Sigmoid colon (tissue), 7 donors: Measurements from ENCODE around the gene RASSF5. TPM values are rescaled to one million over a fixed set of nuclear protein-coding genes. Genes with fewer than 3 reads are reported as not detected.
A peak's percentile ranks its signal among the peaks of the same experiment; 100 is the strongest.

Source experiments
- DNase-seq: peaks from one replicate; pipeline ENCODE4 v3.0.0-alpha.2; 2019
- H3K27ac ChIP-seq, 4 donors: fragments of 200-600 bp; sonication (generic); one replicate each; pipeline ENCODE4 v1.5.1; 2016 to 2019; ENCODE audit warnings: mild to moderate bottlenecking in 1 of 4
- H3K27me3 ChIP-seq, 3 donors: fragments of 200-600 bp; sonication (generic); one replicate each; pipeline ENCODE4 v1.5.1; 2019; ENCODE audit warnings: mild to moderate bottlenecking in 1 of 3
- H3K36me3 ChIP-seq, 4 donors: fragments of 200-600 bp; sonication (generic); one replicate each; pipeline ENCODE4 v1.5.1; 2016 to 2019
- H3K4me1 ChIP-seq, 4 donors: fragments of 200-600 bp; sonication (generic); one replicate each; pipeline ENCODE4 v1.5.1; 2017 to 2019
- H3K4me3 ChIP-seq, 4 donors: fragments of 200-600 bp; sonication (generic); one replicate each; pipeline ENCODE4 v1.5.1; 2017 to 2019; ENCODE audit warnings: mild to moderate bottlenecking in 2 of 4, moderate library complexity in 1 of 4
- H3K9me3 ChIP-seq, 4 donors: fragments of 200-600 bp in 3 of 4; sonication (generic) in 3 of 4; one replicate each; pipeline versions ENCODE4 v1.5.1 to v1.6.1; 2013 to 2019
- EP300 ChIP-seq, 4 donors: sonication (generic); formaldehyde crosslinking; IDR thresholded peaks; one replicate each; pipeline ENCODE4 v1.6.1; 2017; ENCODE audit warnings: antibody characterized with exemption in 4 of 4
- POLR2A ChIP-seq, 2 donors: fragments of 450-650 bp; IDR thresholded peaks; one replicate each; pipeline ENCODE4 v1.6.1; 2016; ENCODE audit warnings: antibody characterized with exemption in 2 of 2, mild to moderate bottlenecking in 2 of 2, moderate library complexity in 2 of 2
- POLR2AphosphoS5 ChIP-seq, 4 donors: sonication (generic); formaldehyde crosslinking; IDR thresholded peaks; one replicate each; pipeline ENCODE4 v1.6.1; 2017; ENCODE audit warnings: antibody characterized with exemption in 4 of 4
- WGBS, 2 donors: extraction: QIAGEN DNeasy Blood & Tissue Kit; methylation state at CpG; one replicate each; pipeline ENCODE4 v1.1.7; 2013; 5-methylcytosine and 5-hydroxymethylcytosine counted together
- intact Hi-C: fragments of 100-400 bp; cut with DNase I; formaldehyde crosslinking; loops from one replicate; pipeline ENCODE4 v1.15.1; 2023
- polyA plus RNA-seq, 3 donors: library from polyadenylated mRNA; stranded (reverse); fragments of 200-250 nt; gene quantifications; one replicate each; pipeline ENCODE4 v1.2.3, GENCODE V29; 2013
- total RNA-seq, 4 donors: library from RNA; depleted of rRNA; stranded (reverse); fragments of >200 nt; gene quantifications; one replicate each; pipeline ENCODE4 v1.1.0, GENCODE V29; 2016
- TF ChIP-seq, protein P1 (sequence below), 4 experiments: fragments of 450-650 bp in 3 of 4; fragments of 200-600 bp in 1 of 4; IDR thresholded peaks; one replicate each; pipeline ENCODE4 v1.5.1; 2016 to 2019; ENCODE audit warnings: antibody characterized with exemption in 4 of 4, mild to moderate bottlenecking in 3 of 4, moderate library complexity in 2 of 4
- donor health status: healthy with polysubstance abuse.
- donor health status: Bipolar disorder and iron deficiency.
- donor health status: healthy.

RASSF5 gene
- total and polyA plus RNA-seq, 7 donors: 2.5 to 25.9 (median 4.3) TPM

DNA sequence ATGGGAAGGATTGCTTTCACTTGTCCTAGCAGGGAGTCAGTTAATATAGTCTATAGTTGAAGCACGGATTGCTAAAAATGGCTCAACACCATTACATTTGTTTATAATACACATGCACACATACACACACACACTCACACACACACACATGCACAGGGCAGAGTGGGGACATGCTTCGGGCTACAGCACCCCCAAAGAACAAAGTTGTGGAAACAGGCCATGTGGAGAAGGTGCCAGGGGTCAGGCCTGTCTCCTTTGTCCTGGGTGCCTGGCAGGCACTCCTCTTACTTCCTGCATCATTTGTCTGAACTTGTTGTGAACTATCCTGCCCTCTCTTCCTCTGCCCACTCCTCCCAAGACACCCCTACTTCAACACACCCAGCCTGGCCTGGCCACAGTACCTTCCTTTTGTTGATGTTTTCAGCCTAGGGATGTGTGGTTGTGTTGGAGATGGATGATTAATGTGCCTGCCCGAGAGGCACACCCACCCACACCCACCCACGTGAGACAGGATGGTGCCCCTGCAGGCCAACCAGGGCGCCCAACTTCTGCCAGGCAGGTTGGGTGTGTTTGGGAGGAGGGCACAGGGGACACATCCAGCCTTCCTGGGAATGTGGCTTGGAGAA lies 17.5 kb downstream of the RASSF5 start:
- no peak overlapping the region for H3K27ac ChIP-seq
- no peak overlapping the region for H3K4me3 ChIP-seq
- no peaks in the 10 kb centered on the region for H3K27me3 ChIP-seq
- 39 to 62% methylated on average over 5 of the region's 5 CpGs for WGBS, 2 donors
- intact Hi-C loops: no loop called here
- no peaks in the 10 kb centered on the region for H3K36me3 ChIP-seq
- no peaks in the 10 kb centered on the region for H3K9me3 ChIP-seq
- TF ChIP-seq, protein P1, sequence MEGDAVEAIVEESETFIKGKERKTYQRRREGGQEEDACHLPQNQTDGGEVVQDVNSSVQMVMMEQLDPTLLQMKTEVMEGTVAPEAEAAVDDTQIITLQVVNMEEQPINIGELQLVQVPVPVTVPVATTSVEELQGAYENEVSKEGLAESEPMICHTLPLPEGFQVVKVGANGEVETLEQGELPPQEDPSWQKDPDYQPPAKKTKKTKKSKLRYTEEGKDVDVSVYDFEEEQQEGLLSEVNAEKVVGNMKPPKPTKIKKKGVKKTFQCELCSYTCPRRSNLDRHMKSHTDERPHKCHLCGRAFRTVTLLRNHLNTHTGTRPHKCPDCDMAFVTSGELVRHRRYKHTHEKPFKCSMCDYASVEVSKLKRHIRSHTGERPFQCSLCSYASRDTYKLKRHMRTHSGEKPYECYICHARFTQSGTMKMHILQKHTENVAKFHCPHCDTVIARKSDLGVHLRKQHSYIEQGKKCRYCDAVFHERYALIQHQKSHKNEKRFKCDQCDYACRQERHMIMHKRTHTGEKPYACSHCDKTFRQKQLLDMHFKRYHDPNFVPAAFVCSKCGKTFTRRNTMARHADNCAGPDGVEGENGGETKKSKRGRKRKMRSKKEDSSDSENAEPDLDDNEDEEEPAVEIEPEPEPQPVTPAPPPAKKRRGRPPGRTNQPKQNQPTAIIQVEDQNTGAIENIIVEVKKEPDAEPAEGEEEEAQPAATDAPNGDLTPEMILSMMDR (IDR thresholded peaks at IDR 0.05): no peak
- no peak for TF ChIP-seq POLR2AphosphoS5 (IDR thresholded peaks at IDR 0.05)
- TF ChIP-seq EP300 (IDR thresholded peaks at IDR 0.05): no peak
- no peak for TF ChIP-seq POLR2A (IDR thresholded peaks at IDR 0.05)
- peak; percentile 52 for DNase-seq
- no peaks in the 10 kb centered on the region for H3K4me1 ChIP-seq

DNA sequence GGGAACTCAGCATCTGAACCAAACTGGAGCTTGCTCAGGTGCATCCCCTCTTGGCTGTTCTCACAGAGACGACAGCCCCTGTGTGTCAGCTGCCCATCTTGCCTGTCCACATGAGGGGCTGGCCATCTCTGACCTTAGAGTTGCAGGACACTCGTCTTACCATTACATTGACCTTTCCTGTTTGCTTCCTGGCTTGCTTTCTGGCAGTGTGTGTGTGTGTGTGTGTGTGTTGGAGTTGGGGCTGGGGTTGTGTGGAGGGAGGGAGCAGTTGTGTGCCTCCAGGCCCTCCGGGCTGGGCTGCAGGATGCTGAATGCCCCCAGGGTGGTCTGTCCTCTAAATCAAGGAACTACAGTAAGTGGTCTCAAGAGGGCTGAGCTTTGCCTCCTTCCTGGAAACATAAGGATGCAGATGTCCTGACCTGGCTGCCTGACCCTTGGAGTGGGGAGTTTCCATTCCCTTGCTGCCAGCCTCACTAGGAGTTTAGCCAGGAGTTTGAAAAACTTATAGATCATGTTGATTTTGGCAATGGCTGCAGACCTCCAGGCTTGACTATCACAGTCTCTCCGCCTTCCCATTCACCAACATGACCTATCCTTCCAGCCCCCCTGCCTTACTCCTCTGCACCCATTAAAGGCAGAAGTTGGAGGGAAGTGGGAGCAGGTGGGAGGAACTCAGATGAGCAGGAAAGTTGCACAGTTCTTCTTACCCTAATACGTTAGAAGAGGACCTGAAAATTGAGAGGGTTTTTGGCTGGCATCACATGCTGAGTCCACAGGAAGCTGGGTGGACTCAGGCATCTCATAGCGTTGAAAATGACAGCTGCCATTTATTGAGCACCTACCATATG lies 19.0 kb downstream of the RASSF5 start:
- Histone ChIP-seq H3K4me3 (no peak overlapping the region), H3K4me1 (no peaks in the 10 kb centered on the region), H3K36me3 (no peaks in the 10 kb centered on the region), H3K9me3 (no peaks in the 10 kb centered on the region), H3K27me3 (no peaks in the 10 kb centered on the region), H3K27ac (no peak overlapping the region)
- intact Hi-C loops: no loop called here
- TF ChIP-seq, protein P1 (IDR thresholded peaks at IDR 0.05): no peak
- TF ChIP-seq POLR2AphosphoS5 (IDR thresholded peaks at IDR 0.05): no peak
- no peak for TF ChIP-seq POLR2A (IDR thresholded peaks at IDR 0.05)
- no peak for TF ChIP-seq EP300 (IDR thresholded peaks at IDR 0.05)
- peak; percentile 25 for DNase-seq
- 73 to 83% methylated on average over 6 of the region's 6 CpGs for WGBS, 2 donors

DNA sequence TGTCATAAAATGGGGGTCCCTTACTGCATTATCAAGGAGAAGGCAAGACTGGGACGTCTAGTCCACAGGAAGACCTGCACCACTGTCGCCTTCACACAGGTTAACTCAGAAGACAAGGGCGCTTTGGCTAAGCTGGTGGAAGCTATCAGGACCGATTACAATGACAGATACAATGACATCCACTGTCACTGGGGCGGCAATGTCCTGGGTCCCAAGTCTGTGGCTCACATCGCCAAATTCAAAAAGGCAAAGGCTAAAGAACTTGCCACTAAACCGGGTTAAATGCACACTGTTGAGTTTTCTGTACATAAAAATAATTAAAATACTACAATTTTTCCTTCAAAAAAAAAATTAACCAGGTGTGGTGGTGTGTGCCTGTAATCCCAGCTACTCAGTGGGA lies 22.1 kb downstream of the RASSF5 start:
- Histone ChIP-seq H3K36me3 (no peaks in the 10 kb centered on the region), H3K27ac (no peak overlapping the region), H3K4me3 (no peak overlapping the region), H3K4me1 (no peaks in the 10 kb centered on the region), H3K9me3 (no peaks in the 10 kb centered on the region), H3K27me3 (no peaks in the 10 kb centered on the region)
- peak; percentile 28 for DNase-seq
- TF ChIP-seq POLR2A (IDR thresholded peaks at IDR 0.05): no peak
- WGBS, 2 donors: 94% methylated on average over 7 of the region's 7 CpGs
- intact Hi-C loops: no loop called here

DNA sequence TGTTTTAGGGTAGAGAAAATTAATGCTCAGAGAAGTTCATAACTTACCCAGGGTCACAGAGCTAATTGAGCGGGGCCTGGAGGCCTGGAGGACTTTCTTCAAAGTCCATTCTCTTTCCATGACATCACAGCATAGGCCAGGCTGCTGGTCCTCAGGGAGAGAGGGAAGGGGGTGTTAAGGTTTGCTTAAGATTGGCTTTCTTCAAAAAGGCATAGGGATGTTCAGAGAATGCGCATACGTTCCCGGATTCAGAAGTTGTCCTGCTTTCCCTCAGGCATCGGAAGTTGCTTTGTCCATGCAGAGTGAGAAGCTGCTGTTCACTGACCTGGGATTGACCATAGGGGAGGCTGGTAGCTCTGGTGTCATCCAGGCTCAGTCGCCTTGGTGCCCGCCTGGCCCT lies 25.0 kb downstream of the RASSF5 start:
- 97% methylated on average over 7 of the region's 7 CpGs for WGBS, 2 donors
- intact Hi-C loops: no loop called here
- H3K27me3 ChIP-seq: no peaks in the 10 kb centered on the region
- no peaks in the 10 kb centered on the region for H3K36me3 ChIP-seq
- no peak overlapping the region for H3K27ac ChIP-seq
- DNase-seq: peak; percentile 37
- no peak overlapping the region for H3K4me3 ChIP-seq
- no peaks in the 10 kb centered on the region for H3K4me1 ChIP-seq
- TF ChIP-seq POLR2A (IDR thresholded peaks at IDR 0.05) (no peak), EP300 (IDR thresholded peaks at IDR 0.05) (no peak), POLR2AphosphoS5 (IDR thresholded peaks at IDR 0.05) (no peak)
- TF ChIP-seq, protein P1 (IDR thresholded peaks at IDR 0.05): no peak
- H3K9me3 ChIP-seq: no peaks in the 10 kb centered on the region

DNA sequence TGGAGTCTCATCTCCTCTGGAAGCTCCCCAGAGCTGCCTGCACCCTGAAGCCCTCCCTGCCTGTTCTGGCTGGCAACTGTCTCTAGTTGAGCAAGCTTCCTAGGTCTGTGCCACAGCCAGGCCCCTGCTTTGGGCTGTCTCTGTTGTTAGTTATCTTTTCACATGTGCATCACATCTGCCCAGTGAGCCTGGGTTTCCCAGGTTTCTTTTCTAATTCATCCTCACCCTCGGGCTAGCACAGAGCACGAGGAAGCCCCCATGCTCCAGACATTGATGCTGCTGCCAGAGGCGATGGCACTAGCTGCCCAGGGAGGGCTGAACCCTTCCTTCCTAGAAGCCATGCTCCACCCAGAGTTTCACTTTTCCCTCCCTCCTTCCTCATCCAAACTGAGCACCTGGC lies 27.2 kb downstream of the RASSF5 start:
- Histone ChIP-seq H3K4me3 (no peak overlapping the region), H3K27ac (no peak overlapping the region), H3K9me3 (no peaks in the 10 kb centered on the region), H3K4me1 (no peaks in the 10 kb centered on the region), H3K36me3 (no peaks in the 10 kb centered on the region), H3K27me3 (no peaks in the 10 kb centered on the region)
- 90 to 94% methylated on average over 3 of the region's 3 CpGs for WGBS, 2 donors
- intact Hi-C loops: no loop called here
- peak; percentile 42 for DNase-seq
- TF ChIP-seq POLR2AphosphoS5 (IDR thresholded peaks at IDR 0.05) (no peak), EP300 (IDR thresholded peaks at IDR 0.05) (no peak), POLR2A (IDR thresholded peaks at IDR 0.05) (no peak)
- TF ChIP-seq, protein P1 (IDR thresholded peaks at IDR 0.05): no peak
